IPS-15b (cell line): Measurements from ENCODE around the gene PPM1B.

Experiments
- H3K27me3 ChIP-seq: one replicate; pipeline ENCODE4 v1.6.1; 2013; ENCODE audit warnings: low read length; ENCODE audit not compliant: control insufficient read depth, insufficient read depth
- H3K36me3 ChIP-seq: one replicate; pipeline ENCODE4 v1.6.1; 2013; ENCODE audit warnings: low read length; ENCODE audit not compliant: control insufficient read depth, insufficient read depth
- H3K4me1 ChIP-seq: one replicate; pipeline ENCODE4 v1.6.1; 2013; ENCODE audit warnings: mild to moderate bottlenecking, low read length; ENCODE audit not compliant: control insufficient read depth, insufficient read depth
- H3K4me3 ChIP-seq: one replicate; pipeline ENCODE4 v1.5.1; 2013; ENCODE audit warnings: low read depth, low read length
- H3K9ac ChIP-seq: one replicate; pipeline ENCODE4 v1.6.1; 2013; ENCODE audit warnings: low read depth, mild to moderate bottlenecking, low read length
- H3K9me3 ChIP-seq: one replicate; pipeline ENCODE4 v1.6.1; 2013; ENCODE audit warnings: mild to moderate bottlenecking, low read length; ENCODE audit not compliant: control insufficient read depth, insufficient read depth

Gene PPM1B

DNA sequence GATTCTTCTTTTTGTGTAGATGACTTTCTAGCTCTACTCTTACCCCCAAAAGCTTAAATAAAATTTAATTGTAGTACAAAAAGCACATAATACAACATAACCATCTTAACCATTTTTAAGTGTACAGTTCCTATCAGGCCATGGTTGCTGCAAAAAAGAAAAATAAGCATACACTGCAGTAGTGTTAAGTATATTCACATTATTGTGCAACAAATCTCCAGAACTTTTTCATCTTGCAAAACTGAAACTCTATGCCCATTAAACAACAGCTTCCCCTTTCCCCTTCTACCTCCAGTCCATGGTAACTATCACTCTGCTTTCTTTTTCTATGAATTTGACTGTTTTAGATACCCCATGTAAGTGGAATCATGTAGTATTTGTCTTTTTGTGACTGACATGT lies 18.1 kb downstream of the PPM1B start:
- Histone ChIP-seq H3K36me3 (no peaks in the 10 kb centered on the region), H3K9ac (no peak overlapping the region), H3K9me3 (no peaks in the 10 kb centered on the region), H3K4me1 (peaks cover 12% of the 10 kb centered on the region), H3K4me3 (no peak overlapping the region), H3K27me3 (no peaks in the 10 kb centered on the region)

DNA sequence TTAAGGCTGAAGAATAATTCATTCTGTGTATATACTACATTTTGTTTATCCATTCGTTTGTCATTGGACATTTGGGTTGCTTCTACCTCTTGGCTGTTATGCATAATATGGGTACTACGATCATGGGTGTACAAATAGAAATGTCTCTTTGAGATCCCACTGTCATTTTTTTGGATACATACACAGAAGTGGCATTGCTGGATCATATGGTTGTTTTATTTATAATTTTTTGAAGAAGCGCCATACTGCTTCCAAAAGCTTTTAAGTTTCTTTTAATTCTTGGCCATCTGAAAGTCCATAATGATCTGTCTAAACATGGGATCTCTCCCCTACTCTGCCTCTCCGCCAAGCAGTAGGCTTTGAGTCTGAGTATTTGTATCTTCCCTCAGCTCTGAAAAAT lies 18.6 kb downstream of the PPM1B start:
- no peaks in the 10 kb centered on the region for H3K36me3 ChIP-seq
- no peaks in the 10 kb centered on the region for H3K9me3 ChIP-seq
- H3K4me1 ChIP-seq = peaks cover 12% of the 10 kb centered on the region
- H3K9ac ChIP-seq = no peak overlapping the region
- no peaks in the 10 kb centered on the region for H3K27me3 ChIP-seq
- no peak overlapping the region for H3K4me3 ChIP-seq

DNA sequence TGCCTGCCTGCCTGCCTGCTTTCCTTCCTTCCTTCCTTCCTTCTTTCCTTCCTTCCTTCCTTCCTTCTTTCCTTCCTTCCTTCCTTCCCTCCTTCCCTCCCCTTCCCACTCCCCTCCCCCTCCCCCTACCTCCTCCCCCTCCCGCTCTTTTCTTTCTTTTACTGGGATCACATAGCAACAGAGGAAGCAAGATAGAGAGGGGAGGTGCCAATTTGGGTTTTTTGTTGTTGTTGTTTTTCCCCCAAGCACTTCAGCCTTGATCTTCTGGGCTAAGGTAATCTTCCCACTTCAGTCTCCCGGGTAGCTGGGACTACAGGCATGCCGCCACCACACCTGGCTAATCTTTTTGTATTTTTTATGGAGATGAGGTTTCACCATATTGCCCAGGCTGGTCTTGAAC lies 20.0 kb downstream of the PPM1B start:
- Histone ChIP-seq H3K9me3 (no peaks in the 10 kb centered on the region), H3K4me1 (peaks cover 5% of the 10 kb centered on the region), H3K9ac (no peak overlapping the region), H3K4me3 (no peak overlapping the region), H3K27me3 (no peaks in the 10 kb centered on the region), H3K36me3 (no peaks in the 10 kb centered on the region)

DNA sequence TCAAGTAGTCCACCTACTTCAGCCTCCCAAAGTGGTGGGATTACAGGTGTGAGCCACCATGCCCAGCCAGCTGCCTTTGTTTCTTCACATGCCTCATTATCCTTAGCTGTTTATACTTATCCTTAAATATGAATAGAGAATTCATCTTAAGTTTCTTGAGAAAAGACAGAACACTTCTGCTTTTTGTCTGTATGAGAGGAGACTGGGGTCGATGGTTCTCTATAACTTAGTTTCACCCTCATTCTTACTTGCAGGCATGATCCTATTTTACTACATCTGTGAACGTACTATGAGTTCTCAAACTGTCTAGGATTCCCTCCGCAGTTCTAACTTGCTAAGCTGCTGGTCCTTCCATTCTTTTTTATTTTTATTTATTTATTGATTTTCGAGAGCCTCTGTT lies 20.4 kb downstream of the PPM1B start:
- Histone ChIP-seq H3K27me3 (no peaks in the 10 kb centered on the region), H3K9me3 (no peaks in the 10 kb centered on the region), H3K36me3 (no peaks in the 10 kb centered on the region), H3K4me3 (no peak overlapping the region), H3K9ac (no peak overlapping the region), H3K4me1 (peaks cover 3% of the 10 kb centered on the region)

DNA sequence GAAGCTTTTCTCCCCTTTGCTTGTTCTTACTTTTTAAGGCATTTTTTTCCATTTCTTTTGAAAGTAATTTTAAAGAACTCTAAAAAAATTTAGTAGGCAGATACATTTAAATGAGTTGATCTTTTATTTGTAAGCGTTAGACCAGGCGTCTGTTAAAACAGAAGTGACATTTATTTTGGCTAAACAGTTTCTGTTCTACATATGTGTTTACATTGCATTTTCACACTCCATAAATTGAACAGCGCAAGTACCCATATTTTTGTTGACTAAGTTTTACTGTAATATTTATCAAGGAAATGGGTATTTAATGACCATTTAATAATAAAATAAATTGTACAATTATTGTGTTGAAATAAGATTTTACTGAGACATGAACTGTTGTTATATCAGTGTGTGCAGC lies 21.9 kb downstream of the PPM1B start:
- Histone ChIP-seq H3K9me3 (no peaks in the 10 kb centered on the region), H3K36me3 (no peaks in the 10 kb centered on the region), H3K4me3 (no peak overlapping the region), H3K4me1 (no peaks in the 10 kb centered on the region), H3K27me3 (no peaks in the 10 kb centered on the region), H3K9ac (no peak overlapping the region)

DNA sequence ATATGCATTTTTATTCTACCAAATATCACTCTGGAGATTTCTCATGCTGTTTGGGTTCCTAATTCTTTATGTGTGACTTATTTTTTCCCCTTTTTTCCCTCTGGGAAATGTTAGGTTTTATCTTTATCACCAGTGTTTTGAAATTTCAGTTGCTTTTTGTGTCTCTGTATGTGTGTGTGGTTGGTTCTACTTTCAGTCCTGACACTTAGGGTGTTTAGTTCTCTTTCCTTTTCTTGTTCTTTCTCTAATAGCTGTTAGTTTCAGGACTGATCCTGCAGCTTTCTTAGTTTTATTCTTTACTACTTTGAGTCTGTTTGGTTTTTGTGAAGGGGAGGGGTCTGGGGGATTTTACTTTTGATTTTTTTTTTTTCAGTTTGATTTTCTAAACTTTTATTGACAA lies 23.1 kb downstream of the PPM1B start:
- Histone ChIP-seq H3K36me3 (no peaks in the 10 kb centered on the region), H3K9me3 (no peaks in the 10 kb centered on the region), H3K27me3 (no peaks in the 10 kb centered on the region), H3K4me1 (no peaks in the 10 kb centered on the region), H3K4me3 (no peak overlapping the region), H3K9ac (no peak overlapping the region)

DNA sequence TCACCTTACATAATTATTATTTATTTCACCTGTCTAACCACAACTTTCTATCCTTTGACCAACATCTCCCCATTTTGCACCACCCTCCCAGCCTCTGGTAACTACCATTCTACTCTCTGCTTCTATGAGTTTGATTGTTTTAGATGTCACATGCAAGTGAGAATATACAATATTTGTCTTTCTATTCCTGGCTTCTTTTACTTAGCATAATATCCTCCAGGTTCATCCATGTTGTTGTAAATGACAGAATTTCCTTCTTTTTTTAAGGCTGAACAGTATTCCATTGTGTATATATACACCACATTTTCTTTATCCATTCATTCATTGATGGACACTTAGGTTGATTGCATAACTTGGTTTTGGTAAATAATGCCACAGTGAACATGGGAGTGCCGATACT lies 24.0 kb downstream of the PPM1B start:
- no peaks in the 10 kb centered on the region for H3K36me3 ChIP-seq
- no peak overlapping the region for H3K9ac ChIP-seq
- no peaks in the 10 kb centered on the region for H3K9me3 ChIP-seq

DNA sequence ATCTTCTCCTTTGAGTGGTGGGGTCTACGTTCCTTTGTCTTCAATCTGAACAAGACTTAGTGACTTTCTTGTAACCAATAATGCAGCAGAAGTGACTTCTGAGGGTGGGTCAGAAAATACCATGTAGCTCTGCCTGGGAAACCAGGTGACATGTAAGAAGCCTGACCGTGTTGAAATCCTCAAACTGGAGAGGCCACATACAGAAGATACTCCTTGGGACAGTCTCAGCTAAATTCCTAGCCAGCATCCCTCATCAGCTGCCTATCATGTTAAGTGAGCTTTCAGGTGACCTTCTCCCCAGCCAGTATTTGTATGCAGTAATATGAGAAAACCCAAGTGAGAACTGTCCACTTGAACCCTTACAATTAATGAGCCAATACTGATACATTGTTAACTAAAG lies 27.0 kb downstream of the PPM1B start:
- Histone ChIP-seq H3K27me3 (no peaks in the 10 kb centered on the region), H3K4me3 (no peak overlapping the region), H3K4me1 (peaks cover 7% of the 10 kb centered on the region), H3K9ac (no peak overlapping the region), H3K9me3 (no peaks in the 10 kb centered on the region), H3K36me3 (no peaks in the 10 kb centered on the region)

More for the DNA sequence above, 24.0 kb downstream of the PPM1B start:
- H3K4me1 ChIP-seq = no peaks in the 10 kb centered on the region
- H3K27me3 ChIP-seq = no peaks in the 10 kb centered on the region
- no peak overlapping the region for H3K4me3 ChIP-seq

DNA sequence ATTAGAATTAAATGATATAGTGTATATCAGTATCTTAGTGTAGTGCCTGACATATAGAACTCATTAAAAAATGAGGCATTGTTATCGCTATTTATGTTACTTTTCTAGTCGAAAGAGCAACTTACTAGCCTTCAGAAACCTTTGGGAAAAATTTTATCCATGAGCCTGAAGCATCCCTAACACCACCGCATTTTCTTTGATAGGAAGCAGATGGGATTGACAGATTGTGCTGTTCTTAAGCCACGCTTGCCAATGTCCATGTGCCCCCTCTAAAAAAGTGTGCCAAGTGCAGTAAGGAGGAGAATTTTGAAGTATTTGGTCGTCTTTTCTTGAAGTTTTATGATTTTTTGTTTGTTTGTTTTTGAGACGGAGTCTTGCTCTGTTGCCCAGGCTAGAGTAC lies 29.1 kb downstream of the PPM1B start:
- peaks cover 3% of the 10 kb centered on the region for H3K36me3 ChIP-seq
- no peaks in the 10 kb centered on the region for H3K27me3 ChIP-seq
- H3K4me3 ChIP-seq = no peak overlapping the region
- H3K4me1 ChIP-seq = peaks cover 7% of the 10 kb centered on the region
- no peak overlapping the region for H3K9ac ChIP-seq
- no peaks in the 10 kb centered on the region for H3K9me3 ChIP-seq

DNA sequence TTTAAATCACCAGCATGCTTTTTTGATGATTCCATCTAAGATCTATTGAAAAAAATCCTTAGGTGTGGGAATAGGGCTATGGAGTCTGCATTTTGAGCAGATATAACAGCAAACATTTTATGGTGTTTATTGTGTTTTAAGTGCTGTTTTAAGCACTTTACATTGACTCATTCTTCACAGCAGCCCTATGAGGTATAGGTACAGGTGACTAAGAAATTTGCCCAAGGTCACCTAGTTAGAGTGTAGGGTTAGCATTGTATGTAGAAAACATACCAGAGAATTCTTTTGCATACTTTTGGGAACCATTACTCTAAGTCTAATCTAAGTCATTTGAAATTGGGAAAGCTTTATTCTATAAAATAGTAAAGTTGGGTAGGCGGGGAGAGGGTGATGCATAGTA lies 31.3 kb downstream of the PPM1B start:
- H3K36me3 ChIP-seq = peaks cover 3% of the 10 kb centered on the region
- no peaks in the 10 kb centered on the region for H3K9me3 ChIP-seq
- no peak overlapping the region for H3K4me3 ChIP-seq
- peaks cover 7% of the 10 kb centered on the region for H3K4me1 ChIP-seq
- H3K9ac ChIP-seq = no peak overlapping the region
- H3K27me3 ChIP-seq = no peaks in the 10 kb centered on the region

DNA sequence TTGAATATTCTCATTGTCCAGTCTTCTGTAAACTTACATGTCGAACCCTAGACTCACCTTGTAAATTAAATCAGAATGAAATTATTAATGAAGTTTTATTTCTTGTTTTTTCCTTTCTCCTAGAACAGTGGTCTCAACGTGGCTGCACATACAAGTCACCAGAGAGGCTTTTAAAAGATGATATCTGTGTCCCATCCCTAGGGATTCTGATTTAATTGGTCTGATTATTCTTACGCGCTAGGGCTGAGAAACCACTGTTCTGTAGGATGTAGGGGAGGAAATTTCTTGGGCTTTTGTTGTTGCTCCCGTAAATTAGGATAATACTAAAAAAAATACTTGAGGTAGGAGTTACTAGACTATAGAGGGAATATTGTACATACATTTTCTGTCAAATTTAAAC lies 32.1 kb downstream of the PPM1B start:
- Histone ChIP-seq H3K9ac (no peak overlapping the region), H3K4me1 (peaks cover 7% of the 10 kb centered on the region), H3K27me3 (no peaks in the 10 kb centered on the region), H3K9me3 (no peaks in the 10 kb centered on the region), H3K4me3 (no peak overlapping the region), H3K36me3 (peaks cover 3% of the 10 kb centered on the region)

DNA sequence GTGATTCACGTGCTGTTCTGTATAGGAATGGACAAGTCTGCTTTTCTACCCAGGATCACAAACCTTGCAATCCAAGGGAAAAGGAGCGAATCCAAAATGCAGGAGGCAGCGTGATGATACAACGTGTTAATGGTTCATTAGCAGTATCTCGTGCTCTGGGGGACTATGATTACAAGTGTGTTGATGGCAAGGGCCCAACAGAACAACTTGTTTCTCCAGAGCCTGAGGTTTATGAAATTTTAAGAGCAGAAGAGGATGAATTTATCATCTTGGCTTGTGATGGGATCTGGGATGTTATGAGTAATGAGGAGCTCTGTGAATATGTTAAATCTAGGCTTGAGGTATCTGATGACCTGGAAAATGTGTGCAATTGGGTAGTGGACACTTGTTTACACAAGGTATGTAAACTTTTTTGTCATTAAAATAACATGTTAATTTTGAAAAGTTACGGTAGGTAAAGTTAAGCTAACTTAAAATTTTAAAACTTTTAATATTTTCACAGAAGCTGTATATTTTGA lies 33.0 kb downstream of the PPM1B start:
- Histone ChIP-seq H3K9ac (no peak overlapping the region), H3K36me3 (peaks cover 3% of the 10 kb centered on the region), H3K9me3 (no peaks in the 10 kb centered on the region), H3K4me3 (no peak overlapping the region), H3K27me3 (no peaks in the 10 kb centered on the region), H3K4me1 (peaks cover 7% of the 10 kb centered on the region)

DNA sequence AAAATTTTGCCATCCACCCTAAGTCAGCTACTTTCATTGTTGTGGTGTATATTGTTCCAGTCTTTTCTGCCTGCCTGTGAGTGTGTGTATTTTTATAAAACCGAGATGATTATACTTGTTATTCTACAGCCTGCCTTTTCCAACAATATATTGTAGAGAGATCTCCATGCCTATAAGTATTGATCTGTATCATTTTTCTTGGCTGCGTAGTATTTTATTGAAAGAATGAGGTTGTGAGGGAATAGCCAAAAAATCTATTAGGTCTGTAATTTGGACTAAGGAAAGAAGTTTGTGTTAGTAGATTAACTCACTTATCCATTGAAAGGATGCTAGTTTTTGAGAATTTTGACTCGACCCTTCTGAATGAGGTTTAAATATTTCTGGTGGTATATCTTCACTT lies 34.9 kb downstream of the PPM1B start:
- no peaks in the 10 kb centered on the region for H3K27me3 ChIP-seq

More for the DNA sequence above, 34.9 kb downstream of the PPM1B start:
- Histone ChIP-seq H3K9me3 (no peaks in the 10 kb centered on the region), H3K36me3 (peaks cover 3% of the 10 kb centered on the region), H3K4me3 (no peak overlapping the region), H3K9ac (no peak overlapping the region), H3K4me1 (peaks cover 7% of the 10 kb centered on the region)
